ENCODE data around the gene NR2F2.

The NR2F2 gene

DNA sequence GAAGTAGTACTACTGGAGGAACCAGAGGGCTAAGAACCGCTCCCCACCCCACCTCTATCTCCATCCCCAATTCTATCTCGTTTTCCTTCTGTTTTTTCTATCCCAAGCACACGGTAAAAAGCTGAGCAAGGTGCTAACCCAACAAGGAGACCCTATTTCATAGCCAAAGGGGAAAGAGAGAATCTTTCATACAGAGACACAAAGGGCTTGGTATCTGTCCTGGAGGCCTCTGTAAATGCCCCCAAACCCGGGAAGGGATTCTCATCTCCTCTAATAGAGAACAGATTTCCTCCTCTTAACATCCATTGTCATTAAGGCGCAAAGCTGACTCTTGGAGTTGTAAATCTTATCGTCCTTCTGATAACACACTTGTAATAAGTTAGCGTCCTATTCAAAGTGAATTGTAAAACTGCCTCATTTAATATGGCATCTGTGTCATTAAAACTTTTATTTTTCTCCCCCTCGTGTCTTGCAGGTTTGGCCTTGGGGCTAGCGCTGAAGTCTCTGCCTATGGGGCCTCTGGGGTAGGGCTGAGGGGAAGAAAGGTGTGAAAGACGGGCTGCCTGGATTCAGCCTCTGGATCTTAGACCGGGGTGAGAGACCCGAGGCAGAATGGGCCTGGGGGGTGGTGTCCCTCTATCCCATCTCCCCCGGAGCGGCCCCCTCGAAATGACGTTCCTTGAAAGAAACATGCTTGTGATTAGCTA is 12.1 kb downstream of the NR2F2 start:
- no peak for DNase-seq (ENCODE audit: low read depth in 2 of 2)

DNA sequence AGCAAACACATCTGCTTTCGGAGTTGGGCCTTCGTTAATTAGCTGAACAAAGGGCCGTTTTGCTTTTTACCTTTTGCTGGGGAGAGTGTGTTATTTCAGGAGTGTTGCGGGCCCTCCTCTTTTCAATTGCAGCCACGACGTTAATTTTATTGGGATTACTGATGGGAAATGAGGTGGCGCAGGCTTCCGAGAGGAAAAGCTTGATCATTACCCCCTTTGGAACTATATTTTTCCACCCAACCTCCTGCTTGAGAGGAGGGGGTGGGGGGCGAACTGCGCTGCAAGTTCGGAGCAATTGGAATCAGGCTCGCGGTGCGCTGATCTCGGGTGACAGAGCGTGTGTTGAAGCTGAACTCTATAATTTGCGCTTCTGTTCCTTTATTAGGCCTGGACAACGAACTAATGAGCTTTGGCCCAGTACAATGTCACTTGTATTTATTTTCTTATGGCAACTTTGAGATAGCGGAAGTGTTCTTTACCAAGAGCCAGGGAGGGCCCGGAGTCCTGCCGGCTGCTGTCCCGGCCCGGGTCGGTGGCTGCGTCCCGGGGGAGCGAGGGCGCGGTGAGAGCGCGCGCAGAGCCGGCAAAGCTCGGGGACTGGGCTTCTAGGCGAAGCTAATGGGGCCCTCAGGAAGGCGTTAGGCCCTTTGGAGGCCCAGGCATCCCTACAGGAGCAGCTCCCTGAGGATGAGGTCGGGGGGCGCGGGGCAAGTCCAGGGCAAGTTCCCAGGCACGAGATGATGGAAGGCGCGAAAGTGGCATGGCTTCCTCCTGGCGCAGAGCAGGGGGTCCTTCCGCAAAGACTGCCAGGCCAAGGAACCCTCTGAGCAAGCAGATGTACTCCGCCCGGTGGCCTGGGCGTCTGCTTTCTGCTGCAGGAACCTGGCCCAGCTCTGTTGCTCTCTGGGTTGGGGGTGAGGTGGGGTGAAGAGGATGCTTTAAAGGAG is 12.9 kb downstream of the NR2F2 start:
- DNase-seq (ENCODE audit: low read depth in 2 of 2), result no peak

DNA sequence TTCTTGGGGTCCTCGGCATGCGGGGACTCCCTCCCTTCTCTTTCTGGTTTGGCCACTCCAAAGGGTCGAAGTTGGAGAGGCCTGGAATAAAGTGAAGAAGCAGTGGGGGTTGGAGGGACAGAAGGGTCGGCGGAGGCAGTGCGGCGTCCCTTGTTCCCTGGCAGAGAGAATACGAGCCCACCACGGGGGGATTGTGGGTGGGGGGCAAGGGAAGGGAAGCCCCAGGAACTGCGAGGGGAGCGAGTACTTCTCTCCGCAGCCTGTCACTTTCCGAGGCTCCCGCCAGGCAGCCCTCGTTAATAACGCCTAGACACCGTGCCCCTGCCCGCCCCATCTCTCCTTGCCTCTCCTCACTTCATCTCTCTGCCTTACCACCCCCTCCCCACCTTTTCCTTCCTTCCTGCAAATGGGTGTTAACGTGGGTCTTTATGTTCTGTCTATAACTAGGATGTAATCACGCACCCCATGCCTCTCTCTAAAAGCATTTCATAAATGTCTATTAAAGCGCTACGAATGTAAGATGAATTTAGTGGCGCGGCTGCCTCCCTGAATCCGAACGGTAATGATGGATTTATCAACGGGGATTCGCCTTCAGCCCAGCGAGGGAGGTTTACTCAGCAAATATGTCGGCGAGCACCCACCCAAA is 13.7 kb downstream of the NR2F2 start:
- DNase-seq (ENCODE audit: low read depth in 2 of 2), result no peak

DNA sequence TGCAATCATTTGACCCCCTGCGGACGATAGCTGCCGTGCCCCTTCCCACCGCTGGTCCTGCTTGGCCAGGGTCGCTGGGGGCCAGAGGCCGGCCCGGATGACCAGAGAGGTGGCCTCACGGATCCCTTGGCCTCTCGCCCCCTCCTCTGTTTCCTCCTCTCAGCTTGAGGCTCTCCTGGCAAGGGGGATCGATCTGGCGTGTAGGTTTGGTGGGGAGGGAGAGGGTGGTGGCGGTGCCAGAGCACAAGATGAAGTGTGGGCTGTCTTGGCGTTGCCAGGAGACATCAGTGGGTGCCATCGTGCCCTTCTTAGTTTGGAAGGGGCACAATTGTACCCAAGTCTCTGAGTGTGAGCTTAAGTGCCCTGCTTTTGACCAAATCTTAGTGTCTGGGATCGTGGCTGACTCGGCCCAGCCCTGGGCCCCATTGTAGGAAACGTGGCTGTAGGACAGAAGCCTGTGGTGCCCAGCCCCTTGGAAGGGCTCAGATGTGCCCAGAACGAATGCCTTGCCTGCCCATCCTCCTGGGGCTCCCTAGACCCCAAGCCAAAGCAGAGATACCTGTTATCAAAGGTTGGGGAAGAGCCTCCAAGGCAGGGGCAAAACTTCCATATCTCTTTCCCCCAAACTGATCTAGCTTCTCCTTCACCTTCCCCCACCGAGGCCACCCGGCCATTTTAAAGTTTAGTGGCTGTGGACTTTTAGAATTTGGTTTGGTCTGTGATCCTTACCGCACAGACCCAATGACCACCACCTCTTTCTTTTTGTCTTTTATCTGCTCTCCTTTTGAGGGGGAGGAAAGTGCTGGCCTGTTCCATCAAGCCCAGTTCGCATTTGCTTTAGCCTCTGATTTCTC is 14.4 kb downstream of the NR2F2 start:
- DNase-seq (ENCODE audit: low read depth in 2 of 2), result no peak

DNA sequence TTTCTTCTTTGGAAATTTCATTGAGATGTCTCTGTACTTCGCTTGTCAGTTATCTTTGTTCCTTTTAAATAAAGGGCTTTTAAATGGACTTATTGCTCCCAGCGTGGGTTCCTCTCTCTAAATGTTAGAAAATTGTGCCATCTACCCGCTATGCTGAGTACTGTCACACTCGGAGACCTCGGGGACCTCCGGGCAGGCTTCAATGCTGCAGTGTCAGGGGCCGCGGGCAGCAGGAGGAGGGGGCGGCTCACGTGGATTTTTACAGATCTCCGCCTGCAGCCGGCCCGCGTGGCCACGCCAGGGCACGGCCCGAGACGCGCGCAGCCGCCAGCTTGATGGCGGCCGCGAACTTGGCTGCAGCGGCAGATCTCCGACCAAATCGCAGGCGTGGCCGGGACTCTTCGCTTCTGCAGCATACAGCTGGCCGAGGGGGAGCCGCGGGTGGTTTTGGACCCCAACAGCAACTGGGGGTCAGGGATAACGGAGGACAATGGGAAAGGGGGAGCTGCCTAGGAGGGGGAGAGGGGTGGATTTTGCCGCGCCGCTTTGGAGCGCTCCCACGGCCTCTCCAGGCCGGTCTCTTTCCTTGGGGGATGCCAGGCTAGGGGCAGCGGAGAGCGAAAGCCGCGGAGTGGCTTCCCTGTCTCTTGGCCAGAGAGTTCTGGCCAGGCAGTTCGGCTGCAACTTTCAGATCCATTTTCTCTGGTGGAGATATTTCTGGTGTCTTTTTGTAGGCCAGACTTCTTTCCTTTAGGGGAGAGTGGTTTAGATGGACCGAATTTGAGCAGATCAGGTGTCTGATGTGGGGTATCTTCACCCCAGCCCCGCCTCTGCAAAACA is 15.3 kb downstream of the NR2F2 start:
- DNase-seq (ENCODE audit: low read depth in 2 of 2), result no peak

DNA sequence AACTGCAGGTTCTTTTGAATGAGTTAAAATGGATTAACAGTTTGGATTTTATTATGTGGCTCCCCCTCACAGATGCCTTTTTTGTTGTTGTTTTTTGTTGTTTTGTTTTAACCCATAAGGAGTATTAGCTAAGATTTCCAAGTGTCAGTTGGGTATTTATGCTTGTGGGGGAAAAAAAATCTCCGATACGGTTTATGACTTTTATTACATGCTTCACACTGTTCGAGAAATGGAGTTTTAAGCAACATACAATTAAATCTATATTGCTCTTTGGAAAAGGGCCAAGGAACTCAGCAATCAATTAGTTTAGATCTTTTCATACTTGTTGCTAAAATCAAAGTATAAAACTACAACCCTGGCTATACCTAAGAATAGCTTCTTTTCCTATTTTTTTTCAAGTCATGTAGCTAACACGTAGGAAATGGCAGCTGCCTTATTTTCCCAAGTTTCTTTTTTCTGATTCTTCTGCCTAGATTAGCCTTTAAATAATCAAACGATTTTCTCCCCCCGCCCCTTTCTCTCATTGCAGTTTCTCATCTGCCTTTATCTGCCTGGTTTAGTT is 16.0 kb downstream of the NR2F2 start:
- DNase-seq (ENCODE audit: low read depth in 2 of 2), result no peak

DNA sequence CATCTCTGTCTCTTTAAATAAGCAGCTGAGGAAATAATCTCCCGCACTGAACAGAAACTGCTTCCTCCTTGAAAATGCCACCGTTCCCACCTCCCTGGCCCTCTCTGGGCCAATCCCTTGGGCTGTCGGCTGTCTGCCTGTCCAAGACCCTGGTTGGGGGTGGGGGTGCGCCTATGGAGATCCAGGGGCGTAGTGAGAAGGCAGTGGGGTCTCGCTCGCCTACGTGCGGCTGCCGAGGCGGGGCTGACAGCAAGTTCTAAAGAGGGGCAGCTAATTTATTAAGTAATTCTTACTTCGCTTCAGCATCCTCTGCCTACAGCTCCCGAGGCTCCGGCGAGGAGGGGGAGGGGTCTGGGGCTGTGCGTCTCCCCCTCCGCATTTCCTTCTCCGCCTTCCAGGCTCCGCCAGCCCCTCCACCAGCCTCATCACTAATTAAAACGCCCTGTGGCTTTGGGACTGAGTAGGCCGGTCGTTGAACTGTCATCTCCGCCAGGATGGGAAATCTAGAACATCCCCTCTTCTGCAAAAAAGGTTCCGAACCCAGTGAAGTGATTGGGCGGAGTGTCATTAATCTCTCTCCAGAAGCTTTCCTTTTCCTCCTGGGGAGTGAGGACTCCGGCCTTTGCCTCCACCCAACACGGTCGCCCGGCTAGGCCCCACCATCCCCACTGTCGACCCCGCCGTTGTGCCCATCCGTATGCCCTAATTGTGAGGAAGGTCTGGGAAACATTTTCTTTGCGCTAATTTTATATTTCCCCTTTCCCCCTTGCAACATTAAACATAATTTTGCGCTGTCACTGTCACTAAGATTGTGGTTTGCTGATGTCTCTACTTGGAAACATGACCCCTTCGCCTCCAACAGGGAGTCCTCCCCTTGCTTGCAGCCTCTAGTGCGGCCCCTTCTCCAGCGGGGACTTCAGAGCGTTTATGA is 16.9 kb downstream of the NR2F2 start:
- DNase-seq (ENCODE audit: low read depth in 2 of 2), result no peak

DNA sequence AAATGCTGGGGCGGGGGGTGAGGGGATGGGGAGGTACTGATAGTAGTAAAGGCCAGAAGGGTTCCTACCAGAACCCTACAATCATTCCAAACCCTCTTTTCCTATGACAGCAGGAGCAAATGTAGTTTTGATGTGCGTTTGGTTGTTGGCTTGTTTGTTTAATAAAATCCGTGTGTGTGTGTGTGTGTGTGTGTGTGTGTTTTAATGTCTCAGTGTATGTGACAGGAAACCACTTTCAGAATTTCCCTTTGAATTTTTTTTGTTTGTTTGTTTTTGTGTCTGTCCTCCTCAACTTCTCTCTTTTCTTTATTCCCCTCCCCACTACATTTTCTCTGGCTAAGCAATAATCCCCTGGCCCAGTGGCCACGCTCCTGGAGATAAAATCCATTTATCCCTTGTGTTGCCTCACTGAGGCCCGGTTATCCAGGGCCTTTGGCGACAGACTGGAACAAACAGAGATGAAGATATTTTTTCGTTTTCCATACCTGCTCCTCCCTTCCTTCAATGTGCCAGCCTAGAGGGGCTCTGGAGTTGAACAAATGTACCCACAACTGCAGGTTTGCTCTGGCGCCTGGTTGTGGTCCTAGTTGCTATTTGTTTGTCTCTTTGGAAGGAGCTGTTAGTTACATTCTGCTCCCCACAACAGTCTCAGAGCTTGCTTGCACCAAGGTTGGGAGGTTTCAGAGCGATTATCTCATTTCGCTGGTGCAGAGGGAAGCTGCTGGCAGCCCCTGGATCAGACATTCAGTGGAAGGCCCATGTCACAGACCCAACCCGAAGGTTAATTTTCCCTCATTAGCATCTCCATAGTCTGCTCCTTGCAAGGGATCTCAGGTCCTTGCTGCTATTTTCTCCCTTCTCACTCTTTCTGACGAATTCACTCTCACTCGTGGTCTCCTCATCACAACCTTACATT is 17.9 kb downstream of the NR2F2 start:
- no peak for DNase-seq (ENCODE audit: low read depth in 2 of 2)

DNA sequence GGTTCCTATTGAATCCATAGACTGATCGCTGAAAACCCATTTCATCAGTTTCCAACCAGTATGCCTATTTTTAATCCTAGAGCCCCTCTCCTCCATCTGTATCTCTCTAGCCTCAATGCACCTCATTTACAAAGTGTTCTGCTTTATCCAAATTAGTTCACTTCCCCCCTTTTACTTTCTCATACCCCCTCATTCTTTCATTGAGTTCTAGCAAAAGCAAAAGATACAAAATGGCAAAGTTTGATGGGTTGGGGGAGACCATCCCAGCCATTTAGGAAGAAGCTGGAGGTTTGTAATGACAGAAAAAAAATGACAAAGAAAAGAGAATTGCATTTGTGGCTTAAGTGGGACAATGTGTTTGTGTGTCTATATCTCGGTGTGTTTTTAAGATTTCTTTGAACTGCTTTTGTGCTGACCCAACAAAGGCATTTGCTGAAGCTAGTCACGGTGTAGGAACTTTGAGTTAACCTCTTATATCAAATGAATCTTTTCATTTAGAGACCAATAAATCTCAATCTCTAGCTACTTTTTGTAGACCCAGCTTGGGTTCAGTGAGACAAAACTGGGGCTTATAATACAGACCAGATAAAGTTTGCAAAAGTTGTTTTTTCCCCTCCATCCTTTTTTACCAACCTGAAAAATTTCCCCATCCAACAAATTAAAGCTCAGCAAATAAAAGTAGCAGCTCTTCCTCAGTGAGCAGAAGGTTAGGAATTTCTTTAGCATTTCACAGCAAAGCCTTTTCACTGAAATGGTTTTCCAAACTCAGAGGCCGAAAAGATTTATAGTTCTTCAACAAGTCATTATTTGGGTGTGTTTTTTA is 18.7 kb downstream of the NR2F2 start:
- DNase-seq (ENCODE audit: low read depth in 2 of 2), result no peak

DNA sequence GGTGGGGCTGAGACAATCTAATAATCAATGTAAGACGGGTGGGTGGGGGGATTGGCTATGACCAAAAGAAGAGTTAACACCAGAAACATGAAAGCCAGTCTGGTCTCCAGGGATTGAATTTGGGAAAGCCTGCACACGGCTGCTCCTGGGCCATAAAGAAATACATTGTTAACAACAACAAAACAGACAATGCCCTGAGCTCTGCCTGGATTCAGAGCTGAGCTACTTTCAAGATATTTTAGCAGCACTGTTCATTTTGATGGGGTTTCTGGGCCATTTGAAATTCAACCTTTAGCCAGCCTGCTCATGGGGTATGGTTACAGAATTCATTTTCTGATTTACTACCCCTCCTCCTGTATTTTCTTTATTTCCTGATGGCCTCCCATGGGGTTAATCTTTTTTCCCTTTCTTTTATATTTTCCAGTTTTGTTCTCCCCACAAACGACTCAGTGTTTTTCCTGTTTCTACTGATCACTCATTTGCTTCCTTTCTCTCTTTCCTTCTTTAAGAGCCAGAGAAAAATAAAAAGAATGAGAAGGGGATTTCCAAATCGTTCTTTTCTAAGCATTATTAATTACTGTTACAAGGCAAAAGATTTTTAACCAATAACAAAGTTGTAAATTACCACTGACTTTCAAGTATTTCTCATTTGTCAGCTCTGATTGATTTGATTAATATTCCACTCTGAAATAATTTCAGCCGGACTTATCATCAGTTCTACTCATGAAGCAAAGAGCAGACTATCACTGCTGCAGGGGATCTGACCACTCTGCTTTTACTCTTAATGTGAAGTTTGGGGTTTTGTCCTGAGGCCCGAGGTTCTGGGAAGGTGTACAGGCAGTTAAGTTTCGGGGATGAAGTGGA is 19.6 kb downstream of the NR2F2 start:
- DNase-seq (ENCODE audit: low read depth in 2 of 2), result no peak

DNA sequence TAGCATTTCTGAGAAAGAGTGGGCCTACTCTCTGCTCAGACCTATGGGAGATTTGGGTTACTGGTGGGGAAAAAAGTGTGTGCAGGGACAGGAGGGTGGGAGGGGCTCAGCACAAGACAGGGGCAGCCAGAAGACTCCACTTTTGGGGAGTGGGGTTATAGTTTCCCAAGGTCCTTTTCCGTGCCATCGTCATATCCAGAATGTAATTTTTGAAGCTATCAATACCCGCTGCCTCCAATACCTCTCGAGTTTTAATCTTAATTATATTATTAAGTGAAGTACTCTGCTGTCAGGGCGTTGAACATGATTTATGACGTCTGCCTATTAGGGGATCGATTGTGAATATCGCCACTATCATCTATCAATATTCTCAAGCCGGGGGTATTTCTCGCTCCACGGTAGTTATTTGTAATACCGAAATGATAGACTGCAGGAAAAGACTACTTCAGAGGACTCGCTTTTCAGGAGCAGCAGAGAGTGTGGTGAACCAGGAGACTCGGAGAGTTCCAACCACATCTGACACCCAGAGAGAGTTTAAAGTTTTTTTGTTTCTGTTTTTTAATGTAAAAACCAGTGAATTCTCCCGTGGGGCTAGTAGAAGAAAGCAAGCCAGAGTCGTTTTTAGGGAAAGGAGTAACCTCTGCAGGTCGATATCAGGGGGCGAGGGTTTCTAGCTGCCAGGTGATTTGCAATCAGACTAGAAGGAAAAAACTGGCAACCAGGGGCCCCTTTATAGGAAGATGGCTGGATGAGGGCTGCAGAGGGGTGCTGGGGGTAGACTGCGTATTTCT is 20.6 kb downstream of the NR2F2 start:
- DNase-seq (ENCODE audit: low read depth in 2 of 2), result no peak

DNA sequence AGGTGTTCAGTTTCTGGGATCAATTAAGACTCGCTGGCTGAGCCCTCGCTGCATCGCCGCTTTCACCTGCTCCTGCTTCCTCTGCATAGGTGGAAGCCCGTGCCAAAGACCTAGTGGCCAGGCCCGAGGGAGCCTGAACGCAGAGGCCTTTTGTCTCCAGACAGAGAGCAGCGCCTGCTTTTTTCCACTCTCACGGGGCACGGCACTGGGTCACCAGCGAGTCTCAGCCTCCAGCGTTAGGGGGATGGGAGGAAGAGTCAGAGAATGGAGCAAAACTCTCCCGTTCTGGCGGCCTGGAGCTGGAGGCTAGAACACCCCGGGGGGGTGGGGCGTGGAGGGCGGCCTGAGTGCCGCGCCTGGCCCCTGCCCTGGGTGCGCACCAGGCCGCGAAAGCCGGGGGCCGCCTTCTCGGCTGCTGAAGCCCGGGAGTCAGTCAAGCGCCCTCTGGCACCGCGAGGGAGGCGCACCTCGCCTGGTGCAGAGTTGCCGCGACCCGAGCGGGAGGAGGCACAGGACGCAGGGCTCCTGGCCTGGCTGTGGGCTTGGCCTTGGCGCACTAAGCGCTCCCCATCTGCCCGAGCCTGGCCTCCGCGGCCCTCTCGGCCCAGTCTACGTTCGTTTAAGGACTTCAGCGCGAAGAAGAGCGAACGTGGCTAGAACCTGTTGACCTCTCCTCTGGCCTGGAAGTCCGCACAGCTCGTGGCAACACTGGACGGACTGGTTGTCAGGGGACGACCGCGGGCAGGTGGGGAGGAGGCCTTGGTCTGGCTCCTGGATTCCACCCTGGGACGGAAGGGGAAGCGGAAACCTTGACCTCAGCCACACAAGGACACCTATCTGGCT is 21.5 kb downstream of the NR2F2 start:
- DNase-seq (ENCODE audit: low read depth in 2 of 2), result no peak

DNA sequence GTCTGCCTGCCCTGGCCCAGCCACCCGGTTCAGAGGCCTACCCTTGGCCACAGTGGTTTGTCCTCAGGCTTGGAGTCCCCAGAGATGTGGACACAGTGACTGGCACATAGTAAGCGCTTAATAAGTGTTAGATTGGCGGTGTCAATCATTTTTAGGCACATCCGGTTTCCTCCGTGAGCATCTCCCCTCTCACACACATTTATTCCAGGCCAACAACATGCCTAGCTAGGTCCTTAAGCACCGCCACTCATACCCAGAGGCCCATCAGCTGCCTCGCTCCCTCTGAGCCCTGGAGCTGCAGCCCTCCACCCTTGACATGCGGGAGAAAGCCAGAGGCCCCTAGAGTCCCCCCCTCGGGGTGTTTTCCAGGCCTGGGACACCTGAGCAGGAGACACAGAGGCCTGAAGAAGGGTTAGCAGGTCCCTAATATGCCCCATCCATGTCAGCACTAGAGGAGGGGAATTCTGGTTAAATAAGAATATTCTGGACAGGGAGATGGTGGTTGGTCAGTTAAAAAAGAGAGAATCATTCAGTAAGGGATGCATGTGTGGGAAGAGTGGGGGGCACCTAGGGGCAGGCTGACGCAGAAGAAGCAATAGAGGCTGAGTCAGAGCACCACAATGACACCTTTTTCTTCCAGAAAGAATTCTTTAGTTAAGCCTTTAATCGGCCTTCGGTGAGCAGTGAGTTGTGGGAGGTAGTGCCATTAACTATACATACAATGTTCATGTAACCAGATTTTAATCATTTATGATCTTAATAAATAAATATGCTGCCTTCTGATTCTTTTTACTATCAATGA is 22.3 kb downstream of the NR2F2 start:
- no peak for DNase-seq (ENCODE audit: low read depth in 2 of 2)

DNA sequence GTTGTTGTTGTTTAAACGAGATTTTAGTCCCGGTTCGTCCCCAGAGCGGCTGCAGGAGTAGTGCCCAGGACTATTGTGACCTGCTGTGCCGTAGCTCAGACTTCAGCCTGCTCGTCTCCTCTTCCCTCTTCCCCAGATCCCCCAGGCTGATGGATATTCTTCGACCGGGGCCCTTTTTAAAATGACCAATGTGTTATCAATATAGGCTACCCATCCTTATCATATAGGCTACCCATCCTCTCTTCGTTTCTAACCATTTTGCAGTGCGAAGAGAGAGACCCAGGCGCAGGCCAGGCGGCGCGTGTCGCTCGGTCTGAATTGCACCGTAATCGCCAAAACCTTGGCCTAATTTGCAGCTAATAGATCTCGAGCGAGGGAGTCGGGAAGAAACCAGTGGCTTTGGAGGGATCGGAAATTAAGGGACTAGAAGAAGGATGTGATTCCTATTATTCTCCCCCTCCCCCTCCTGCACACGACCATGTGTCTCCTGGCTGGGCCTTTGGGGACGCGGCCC is 23.0 kb downstream of the NR2F2 start:
- DNase-seq (ENCODE audit: low read depth in 2 of 2), result no peak

Data from stimulated activated CD8-positive, alpha-beta memory T cell treated with anti-CD3 and anti-CD28 coated beads, Interleukin-2, amount 100 ng/mL, for 1 hour (primary cell).